ENCODE measurements around the gene CDRT15L2.
"Not testable (repeated sequence)": the region's sequence is repeated elsewhere in the genome, so short reads cannot be mapped to it uniquely, and the experiment has no call there.

CDRT15L2 gene

DNA sequence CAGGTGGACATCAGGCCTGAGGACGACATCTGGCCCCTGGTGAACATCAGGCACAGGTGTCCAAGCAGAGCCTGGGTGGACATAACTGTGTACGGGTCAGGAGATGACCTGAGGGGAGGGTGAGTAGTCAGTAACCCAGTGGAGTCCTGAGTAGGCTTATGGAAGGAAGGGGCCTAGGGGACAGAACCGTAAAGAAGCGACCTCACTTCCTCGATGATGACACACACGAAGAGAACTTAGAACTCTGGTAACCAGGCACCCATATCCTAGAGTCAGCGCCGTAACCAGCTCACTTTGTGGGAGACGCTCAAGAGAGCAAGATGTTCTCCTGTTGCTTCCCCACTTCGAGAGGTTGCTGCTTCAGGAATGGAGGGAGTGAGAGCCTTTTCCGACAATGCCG lies at the start of gene CDRT15L2:
CDRT15L2 (plus strand) TSS at position 301 of the 400 bp plus-strand sequence; CDS start at position 321, 20 bp downstream.
- DNase-seq, result not testable (repeated sequence)

DNA sequence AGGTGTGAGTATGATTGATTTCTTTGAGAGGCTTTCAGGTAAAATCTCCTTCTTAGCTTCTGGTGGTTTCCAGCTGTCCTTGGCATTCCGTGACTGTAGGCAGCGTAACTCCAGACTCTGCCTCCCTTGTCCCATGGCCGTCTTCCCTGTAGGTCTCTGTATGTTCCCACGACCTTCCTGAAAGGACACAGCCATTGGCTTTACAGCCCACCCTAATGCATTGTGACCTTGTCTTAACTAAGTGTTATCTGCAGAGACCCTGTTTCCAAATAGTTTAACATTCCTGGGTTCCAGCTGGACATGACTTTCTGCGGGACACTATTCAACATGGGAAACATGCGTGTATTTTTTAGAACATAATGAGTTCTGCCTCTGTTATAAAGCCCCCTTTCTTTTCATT lies 49.4 kb upstream of the CDRT15L2 start:
- DNase-seq, result not testable (repeated sequence)

DNA sequence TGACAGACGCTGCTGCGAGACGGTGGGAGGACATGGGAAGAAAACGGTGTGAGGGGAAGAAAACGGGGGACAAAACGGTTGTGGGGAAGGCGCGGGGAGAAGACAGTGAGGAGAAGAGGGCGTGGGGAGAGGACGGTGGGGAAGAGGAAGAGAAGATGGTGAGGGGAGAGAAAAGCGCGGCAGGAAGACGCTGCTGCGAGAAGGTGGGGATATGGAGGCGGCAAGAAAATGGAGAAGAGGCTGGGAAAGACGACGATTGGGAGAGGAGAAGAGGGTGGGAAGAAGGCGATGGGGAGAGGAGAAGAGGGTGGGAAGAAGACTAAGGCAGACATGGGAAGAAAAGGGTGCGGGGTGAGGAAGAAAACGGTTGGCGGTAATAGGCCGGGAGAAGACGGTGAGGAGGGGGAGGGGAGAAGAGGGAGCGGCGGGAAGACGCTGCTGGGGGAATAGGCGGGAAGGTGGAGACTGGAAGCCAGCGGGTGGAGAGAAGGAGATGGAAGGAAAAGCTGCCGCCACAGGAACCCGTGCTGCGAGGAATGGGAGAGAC lies 46.9 kb upstream of the CDRT15L2 start:
- not testable (repeated sequence) for DNase-seq

DNA sequence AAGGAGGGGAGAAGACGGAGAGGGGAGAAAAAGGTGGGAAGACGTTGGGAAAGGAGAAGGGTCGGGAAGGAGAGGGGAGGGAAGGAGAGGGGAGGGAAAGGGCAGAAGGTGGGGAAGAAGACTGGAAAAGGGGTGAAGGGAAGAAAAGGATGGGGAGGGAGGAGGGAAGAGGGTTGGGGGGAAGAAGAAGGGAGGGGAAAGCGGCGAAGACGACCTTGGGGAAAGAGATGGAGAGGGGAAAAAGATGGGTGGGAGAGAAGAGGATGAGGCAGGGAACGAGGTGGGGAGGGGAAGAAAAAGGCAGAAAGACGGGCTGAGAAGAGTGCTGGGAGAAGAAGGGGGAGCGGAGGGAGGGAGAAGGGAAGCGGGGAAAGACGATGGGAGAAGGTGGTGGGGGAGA lies 46.3 kb upstream of the CDRT15L2 start:
- not testable (repeated sequence) for DNase-seq

DNA sequence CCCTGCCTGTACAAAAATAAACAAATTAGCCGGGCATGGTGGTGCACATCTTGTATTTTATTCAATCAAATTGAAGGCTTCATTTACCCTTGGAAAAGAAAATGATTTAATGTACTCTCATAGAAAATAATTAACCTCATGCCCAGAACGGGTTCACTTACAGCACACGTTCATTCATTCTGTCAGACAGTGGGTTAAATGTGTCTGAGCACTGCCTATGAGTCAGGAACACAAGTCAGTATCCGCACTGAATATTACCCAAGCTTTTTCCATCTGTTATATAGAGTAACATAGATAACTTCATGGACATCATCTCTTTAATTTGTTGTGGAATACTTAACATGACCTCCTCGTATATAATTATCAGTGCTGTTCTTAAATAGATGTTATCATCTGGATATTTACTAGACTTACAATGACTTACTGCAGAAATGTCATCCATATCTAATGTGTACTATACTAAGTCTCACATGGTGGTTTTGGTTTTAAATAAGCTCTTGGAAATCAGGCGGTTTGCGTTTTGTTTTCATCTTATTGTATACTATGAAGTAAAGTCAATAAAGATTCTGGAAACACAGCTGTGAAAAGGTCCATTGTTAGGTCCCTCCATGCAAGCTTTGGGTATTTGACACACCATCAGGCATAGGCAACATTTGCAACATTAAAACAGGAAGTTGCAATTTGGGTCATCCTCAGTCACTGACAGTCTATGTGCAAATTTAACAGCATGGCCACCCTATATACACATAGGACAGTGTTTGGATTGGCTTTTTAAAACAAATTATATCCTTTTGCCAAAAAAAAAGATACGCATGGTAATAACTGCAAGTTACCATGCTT lies 44.6 kb upstream of the CDRT15L2 start:
- DNase-seq, result not testable (repeated sequence)

DNA sequence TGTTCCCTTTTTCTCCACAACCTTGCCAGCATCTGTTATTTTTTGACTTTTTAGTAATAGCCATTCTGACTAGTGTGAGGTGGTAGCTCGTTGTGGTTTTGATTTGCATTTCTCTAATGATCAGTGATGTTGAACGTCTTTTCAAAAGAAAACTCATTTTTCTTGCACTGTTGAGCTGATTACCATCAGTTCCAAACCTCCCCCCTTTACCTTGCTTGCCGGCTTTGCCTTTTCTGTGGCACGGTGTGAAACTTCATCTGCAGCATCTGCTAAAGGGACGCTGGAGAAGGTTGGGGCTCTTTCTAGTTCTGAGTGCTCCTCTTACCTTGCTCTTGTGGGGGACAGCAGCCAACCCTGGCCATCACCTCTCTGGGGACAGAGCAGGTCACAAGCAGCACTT lies 39.1 kb upstream of the CDRT15L2 start:
- DNase-seq, result not testable (repeated sequence)

DNA sequence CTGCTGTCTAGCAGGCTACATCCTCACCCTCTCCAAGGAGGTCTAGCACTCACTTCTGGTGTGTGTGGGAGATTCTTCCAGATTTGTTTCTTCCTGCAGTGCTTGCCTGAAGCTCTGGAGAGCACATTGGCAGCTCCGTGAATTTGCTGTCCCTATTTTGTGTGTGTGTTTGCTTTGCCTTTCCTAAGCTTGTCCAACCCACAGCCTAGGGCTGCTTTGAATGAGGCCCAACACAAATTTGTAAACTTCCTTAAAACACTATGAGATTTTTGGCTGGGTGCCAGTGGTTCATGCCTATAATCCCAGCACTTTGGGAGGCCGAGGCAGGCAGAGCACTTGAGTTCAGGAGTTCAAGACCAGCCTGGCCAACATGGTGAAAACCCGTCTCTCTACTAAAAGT lies 38.7 kb upstream of the CDRT15L2 start:
- not testable (repeated sequence) for DNase-seq

DNA sequence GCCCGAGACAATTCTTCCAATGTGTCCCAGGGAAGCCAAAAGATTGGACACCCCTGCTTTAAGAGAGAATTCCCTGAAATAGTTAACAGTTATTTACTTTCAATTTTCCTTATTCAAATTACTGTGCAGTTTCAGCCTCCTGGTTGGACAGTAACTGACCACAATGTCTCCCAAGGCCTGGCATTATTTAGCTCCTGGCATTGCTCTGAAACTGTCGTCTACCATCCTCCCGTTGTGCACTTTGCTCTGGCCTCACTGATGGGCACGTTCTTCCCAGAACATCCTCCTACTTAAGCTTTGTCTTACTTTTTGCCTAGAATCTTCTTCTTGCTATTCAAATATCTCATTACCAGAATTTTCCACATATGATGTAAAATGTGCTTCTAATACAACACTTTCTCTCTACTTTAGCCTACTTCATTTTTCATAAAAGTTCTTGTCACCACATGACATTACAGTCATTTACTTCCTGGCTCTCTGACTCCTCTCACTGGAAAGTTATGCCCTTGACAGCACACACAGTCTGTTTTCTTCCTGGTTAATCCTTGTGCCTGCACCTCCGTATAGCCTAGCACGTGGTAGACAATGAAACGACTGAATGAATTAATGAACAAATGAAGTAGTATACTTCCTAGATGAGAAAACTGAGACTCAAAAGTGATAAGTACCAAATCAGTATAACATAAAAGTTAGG lies 37.5 kb upstream of the CDRT15L2 start:
- DNase-seq, result not testable (repeated sequence)

DNA sequence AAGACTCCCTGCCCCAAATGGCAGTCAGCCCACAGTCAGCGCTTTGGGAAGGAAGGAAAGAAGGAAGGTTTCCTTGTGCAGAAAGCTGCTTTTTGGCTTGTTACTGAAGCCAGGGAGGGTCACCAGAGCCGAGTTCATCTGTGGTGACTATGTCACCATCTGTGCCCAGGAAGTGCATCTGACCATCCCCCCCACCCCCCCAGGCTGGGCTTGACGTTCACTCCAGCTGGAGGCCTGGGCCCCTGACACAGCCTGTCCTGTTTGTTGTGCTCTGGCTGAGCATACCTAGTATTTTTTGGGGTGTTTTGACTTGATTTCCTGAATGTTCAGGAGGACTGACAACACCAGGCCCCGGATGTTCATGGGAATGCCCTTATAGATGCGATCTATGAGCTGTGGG lies 31.6 kb upstream of the CDRT15L2 start:
- DNase-seq, result not testable (repeated sequence)

DNA sequence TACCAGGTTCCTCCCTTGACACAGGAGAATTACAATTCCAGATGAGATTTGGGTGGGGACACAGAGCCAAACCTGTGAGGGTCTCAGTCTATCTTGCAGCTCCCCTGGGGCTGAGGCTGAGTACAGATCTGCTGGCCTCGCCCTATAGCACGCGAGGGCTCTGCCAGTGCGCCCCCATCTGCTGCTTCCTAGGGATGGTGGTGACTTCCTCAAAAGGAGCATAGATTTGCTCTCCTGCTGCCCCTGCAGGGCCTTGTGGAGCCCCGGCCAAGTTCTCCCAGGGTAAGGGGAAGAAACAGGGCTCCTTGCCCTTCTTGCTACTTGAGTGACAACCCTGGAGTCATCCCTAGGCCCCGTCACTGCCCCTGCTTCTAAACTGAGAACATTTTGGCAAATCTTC lies 26.6 kb upstream of the CDRT15L2 start:
- DNase-seq, result not testable (repeated sequence)

DNA sequence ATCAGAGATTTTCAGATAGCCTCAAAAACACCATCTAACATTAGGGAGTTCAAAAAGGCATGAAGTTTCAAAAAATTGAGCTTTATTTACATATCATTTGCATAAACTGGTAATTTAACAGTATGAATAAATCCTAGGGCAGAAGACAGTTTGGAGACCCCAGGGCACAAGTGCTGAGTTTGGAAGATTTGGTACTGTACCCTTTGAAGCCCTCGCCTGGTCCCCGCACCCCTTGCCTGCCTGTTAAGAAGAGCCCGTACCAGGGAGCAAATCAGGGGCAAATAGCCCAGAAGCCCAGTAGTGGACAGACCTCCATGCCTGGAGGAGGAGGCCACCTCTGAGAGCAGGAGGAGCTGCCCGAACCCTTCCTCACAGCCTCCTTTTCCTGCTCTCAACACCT lies 24.8 kb upstream of the CDRT15L2 start:
- not testable (repeated sequence) for DNase-seq

DNA sequence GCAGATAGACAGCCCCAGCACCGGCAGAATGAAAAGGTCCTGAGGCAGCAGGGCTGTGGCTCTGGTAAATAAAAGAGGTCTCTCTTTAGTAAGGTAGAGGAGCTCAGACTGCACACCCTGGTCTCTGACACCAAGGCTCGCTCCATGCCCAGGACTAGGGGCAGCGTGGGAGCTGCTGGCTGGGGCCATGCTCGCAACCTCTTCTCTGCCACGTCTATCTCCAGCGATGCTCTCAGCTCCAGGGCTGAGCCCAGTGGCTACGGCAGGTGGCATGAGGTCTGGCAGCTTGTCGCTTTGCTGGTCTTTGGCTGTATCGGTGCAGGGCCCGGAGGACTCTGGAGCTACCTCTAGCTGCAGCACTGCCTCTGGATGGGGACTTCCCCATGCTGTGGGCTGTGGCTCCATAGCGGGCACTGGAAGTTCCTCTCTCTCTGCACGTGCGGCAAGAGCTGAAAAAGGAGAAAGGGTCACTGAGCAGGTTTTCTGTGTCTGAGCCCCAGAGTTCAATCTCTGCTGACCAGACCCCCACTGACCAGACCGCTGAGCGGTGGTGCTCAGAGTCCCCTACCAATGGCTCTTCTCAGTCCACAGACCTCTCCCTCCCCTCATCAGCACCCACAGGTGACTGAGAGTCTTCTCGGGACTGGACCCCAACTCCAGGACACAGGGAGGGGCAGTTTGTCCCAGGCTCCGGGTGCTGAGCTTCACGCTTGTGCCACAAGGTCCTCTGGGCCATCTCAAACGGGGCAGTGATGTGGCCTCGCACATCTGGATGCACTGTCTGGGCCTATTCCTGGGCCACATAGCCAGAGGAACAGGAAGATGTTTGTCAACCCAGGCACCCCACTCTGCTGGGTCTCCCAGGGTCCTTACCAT lies 24.2 kb upstream of the CDRT15L2 start:
- DNase-seq, result not testable (repeated sequence)

DNA sequence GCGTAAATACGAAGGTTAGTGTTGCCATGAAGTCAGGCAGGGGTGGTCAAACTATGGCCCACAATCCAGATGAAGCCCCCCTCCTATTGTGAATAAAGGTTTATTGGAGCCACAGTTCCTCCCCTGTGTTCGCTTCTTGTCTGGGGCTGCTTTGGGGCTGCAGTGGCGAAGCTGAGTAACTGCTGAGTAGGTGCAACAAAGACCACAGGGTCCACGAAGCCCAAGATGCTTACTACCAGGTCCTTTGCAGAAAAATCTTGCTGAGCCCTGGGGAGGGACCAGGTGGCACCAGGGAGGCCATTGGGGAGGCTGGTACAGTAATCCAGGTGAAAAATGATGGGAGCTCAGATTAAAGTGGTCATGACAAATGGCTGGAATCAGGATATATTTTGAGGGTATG lies 21.4 kb upstream of the CDRT15L2 start:
- not testable (repeated sequence) for DNase-seq

DNA sequence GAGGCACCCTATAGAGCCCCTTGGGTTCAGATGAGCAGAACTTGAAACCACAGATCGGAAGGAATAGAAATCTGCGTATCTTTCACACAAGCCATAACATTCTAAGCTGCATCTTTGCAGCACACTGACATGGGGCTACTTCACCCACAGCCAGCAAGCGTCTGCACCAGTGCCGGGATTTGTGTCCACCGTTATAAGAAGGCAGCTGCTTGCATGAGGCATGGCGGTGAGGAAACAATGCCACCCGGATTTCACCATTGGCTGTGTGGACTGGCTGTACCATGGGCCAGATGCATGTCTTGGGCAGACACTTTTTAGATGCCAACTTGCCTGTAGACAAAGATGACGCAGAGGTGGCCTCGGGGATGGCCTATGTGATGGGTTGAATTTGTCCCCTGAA lies 20.5 kb upstream of the CDRT15L2 start:
- not testable (repeated sequence) for DNase-seq

DNA sequence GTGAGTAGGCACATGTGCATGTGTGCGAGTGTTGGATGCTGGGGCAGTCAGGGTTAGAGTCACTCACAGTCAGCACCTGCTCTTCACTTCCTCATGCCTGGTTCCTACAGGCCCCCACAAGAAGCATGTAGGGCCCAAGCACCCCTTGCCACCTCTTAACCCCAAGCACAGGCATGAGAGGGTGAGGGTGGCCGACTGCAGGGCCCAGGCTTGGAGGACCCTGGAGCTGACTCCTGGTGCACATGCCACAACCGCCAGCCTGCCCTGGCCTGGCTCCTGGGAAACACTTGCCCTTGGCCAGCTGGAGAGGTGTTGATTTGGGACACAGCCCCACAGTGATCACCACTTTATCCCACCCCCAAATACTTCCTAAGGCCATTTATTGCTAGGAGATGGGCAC lies 16.9 kb upstream of the CDRT15L2 start:
- DNase-seq, result no peak

DNA sequence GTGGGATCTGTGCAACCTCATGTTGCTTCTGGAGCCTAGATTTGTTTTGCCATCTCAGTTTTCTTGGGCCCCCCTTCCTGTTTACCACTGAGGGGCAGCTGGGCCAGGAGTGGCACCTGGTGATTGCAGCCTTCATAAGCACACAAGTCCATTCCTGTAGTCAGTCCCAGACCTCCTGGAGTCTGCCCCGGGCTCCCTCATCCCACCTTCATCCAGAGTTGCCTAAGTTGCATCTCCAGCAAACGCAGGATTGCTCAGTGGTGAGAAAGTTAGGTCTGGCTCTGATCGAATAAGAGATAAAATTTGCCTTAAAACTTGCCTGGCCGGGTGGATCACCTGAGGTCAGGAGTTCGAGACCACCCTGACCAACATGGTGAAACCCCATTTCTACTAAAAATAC lies 14.3 kb upstream of the CDRT15L2 start:
- DNase-seq, result not testable (repeated sequence)

DNA sequence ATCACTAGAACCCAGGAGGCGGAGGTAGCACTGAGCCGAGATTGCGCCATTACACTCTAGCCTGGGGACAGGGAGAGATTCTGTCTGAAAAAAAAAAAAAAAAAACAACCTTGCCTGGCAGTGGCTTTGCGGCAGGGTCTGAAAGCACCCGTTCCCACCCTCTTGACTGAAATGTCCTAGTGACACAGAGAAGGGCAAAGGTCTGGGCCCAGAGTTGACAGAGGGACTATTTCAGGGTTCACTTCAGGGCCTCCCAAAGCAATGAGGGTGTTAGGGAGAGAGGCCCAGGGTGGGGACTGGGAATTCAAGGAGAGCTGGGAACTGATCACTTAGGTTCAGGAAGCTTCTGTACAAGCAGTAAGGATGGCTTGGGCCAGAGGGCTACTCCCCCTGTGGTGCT lies 13.8 kb upstream of the CDRT15L2 start:
- no peak for DNase-seq

DNA sequence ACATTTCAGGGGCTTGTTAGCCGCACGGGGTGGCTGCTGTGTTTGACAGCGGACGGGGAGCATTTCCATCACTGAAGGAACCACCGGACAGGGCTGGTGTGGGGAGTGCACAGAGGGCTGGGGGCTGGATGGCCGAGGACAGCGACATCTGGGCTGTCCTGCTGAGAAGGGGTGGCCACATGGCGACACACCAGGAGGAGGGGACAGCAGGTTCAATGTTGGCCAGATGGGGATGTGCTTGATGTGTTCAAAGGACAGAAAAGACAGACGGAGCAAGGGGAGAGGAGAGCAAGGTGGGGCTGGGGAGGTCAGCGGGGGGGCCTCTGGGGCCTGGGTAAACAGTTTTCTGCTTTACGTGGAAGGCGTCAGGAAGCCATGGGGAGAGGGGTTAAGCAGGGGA lies 12.8 kb upstream of the CDRT15L2 start:
- DNase-seq, result not testable (repeated sequence)

DNA sequence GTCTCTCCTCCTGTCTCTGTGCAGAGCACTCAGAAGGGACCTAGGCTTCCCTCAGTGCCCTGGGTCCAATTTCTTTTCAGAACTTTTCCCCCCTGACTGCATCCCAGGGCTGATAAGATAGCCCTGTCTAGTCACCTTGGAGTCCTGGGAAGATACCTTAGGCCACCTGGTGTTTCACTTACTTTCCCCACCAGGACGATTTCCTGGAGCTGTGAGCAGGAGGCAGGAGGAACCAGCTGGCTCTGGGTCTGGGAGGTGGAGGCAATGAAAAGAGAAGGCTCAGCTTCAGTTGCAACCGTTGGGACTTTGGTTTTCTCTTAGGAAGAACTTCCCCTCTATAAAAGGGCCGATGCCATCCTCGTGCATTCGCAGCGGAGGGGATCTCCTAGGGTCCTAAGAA lies 12.1 kb upstream of the CDRT15L2 start:
- not testable (repeated sequence) for DNase-seq

DNA sequence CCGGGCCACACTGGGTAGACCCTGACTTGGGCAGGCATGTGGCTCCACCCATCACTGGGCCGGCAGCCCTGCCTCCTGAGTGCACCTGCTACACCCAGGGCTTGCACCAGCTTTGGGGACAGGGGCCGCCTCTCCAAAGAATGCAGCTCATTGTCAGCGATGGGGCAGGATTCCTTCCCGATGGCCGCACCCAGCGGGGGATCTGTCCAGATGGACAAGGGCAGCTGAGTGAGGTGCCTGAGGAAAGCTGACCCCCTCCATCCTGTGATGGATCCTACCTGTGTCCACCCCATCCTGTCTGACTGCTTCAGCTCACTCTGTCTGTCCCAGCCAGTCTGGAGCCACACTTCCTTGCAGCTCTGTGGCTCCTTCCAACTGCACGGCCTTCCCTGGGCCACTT lies 10.9 kb upstream of the CDRT15L2 start:
- not testable (repeated sequence) for DNase-seq

DNA sequence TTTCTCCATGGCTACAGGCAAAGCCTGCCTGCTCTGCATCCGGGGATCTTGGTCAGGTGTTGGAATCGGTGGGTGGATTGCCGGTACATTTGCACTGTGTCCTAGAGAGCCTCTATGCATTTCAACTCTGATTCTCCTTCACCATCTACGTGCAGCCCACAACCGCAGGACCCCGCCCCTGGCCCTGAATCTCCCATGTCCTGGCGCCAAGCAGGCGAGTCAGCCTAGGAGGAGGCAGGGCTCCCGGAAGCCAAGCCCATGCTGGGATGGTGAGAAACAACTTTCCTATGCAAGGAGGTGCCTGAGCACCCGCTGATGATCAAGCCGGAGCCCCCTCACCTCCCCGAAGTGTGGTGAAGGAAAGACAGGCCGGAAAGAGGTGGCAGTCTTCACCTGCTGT lies 7.9 kb upstream of the CDRT15L2 start:
- DNase-seq, result not testable (repeated sequence)

DNA sequence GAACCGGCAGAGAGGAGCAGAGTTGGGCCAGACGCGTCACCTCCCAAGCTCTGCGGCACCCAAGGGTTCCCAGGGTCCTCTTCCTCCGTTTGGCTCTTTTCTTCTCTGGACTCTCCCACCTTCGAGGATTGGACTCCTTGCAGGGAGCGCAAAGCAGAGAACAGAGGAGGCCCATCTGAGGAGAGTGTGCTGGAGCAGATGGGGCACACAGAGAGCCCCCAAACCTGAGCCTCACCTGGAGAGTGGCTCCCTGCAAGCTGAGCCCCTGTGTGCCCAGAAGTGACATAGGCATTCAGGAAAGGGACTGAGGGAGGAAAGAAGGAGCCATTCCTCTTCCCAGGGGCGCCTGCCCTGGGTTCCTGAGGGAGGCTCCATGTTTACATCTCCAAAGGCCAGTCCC lies 6.3 kb upstream of the CDRT15L2 start:
- DNase-seq, result not testable (repeated sequence)

DNA sequence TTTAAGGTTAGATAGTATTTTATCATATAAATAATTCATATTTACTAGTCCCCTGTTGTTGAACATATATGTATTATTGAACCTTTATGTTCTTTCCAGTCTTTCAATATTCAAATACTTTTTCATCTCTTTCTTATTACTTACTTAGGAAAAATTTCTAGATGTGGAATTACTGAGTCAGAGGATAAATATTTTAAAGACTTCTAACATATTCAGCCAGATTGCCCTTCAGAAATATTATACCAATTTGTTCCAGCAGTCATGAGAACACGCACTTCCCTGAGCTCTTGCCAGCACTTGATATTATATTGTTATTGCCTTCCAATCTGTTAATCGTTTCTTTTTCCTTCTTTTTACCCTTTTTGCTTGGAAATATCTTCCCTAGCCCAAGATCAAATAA lies 4.5 kb upstream of the CDRT15L2 start:
- not testable (repeated sequence) for DNase-seq

Data from DMS53 (cell line).